Lower lobe of right lung (tissue), 2 donors: ENCODE data around the gene APOBEC3A. TPM values are rescaled to one million over a fixed set of nuclear protein-coding genes. Genes with fewer than 3 reads are reported as not detected.
A peak's percentile ranks its signal among the peaks of the same experiment; 100 is the strongest.

Experiments
- ATAC-seq, 2 donors: fragments of 200-7000 bp; cut with Tn5 transposase; one replicate each; pipeline ENCODE4 v1.9.1; 2020 to 2022; ENCODE audit warnings: mild to moderate bottlenecking in 2 of 2, moderate library complexity in 2 of 2
- DNase-seq: peaks from one replicate; pipeline ENCODE4 v3.0.0-alpha.2; 2020
- H3K27ac ChIP-seq: fragments of 200-600 bp; one replicate; pipeline ENCODE4 v1.8.0; 2022
- H3K27me3 ChIP-seq: fragments of 200-600 bp; one replicate; pipeline ENCODE4 v1.8.0; 2022; ENCODE audit warnings: low read depth
- H3K36me3 ChIP-seq: fragments of 200-600 bp; one replicate; pipeline ENCODE4 v1.8.0; 2022; ENCODE audit warnings: mild to moderate bottlenecking
- H3K4me1 ChIP-seq: fragments of 200-600 bp; one replicate; pipeline ENCODE4 v1.8.0; 2022
- H3K4me3 ChIP-seq: fragments of 200-600 bp; one replicate; pipeline ENCODE4 v1.8.0; 2022; ENCODE audit warnings: mild to moderate bottlenecking
- H3K9me3 ChIP-seq: fragments of 200-600 bp; one replicate; pipeline ENCODE4 v1.8.0; 2022
- CTCF ChIP-seq: fragments of 200-600 bp; IDR thresholded peaks from one replicate; pipeline ENCODE4 v1.8.0; 2022; ENCODE audit warnings: antibody characterized with exemption, mild to moderate bottlenecking
- intact Hi-C: fragments of 100-400 bp; cut with DNase I; formaldehyde crosslinking; loops from one replicate; pipeline ENCODE4 v1.11.0; 2022
- total RNA-seq: library from RNA; stranded (reverse); fragmentation: NEBNext Ultra II Directional; extraction: Animal tissue kit (Norgen Biotek cat#: 25700); gene quantifications from one replicate; pipeline ENCODE4 v1.2.1, GENCODE V29; 2021
- donor health status: DM: no; HTN: yes; CAD: no; lungs with severe emphysema.

APOBEC3A gene
- total RNA-seq, 1 donor from 2014 or later, result 14.2 TPM

DNA sequence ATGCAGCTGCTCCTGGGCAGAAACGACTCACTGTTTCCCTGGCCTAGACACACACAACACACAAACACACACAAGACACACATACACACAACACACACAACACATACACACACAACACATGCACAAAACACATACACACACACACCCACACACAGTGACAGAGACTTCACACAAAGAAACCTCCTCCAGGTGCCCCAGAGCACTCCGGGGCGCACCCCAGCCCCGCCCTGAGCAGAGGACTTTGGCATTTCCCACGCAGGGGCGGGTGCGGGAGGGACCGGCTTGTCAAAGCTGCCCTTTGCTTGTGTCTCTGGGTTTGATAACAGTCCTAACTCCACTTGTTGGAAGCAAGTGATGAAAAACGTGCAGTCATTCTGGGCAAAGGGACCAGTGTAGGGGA is 6.5 kb downstream of the APOBEC3A start:
- Histone ChIP-seq H3K27ac (no peak overlapping the region), H3K9me3 (no peaks in the 10 kb centered on the region), H3K4me3 (no peak overlapping the region), H3K4me1 (no peaks in the 10 kb centered on the region), H3K27me3 (no peaks in the 10 kb centered on the region), H3K36me3 (no peaks in the 10 kb centered on the region)
- TF ChIP-seq CTCF, result no peak
- ATAC-seq (peak; percentile 45 to 68), DNase-seq (no peak)
- intact Hi-C loops, result no loop called here

DNA sequence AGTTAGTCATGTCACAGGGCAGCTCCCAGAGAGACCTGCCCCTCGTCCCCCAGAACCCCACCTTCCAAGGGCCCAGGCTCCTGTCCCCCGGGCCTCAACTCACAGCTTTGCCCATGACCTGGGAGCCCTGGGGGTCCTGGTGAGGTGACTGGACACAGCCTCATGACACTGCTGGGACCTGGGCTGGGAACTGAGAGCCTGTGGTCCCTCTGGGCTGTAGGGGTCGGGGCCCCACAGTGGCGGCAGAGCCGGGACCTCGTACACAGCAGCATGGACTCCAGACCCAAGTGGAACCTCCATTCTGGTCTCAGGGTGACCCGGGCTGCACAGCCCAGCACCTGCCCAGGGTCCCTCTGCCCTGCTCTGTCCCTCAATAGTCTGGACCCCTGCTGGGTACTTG is 6.9 kb downstream of the APOBEC3A start:
- no peaks in the 10 kb centered on the region for H3K27me3 ChIP-seq
- no peak overlapping the region for H3K4me3 ChIP-seq
- no peak overlapping the region for H3K27ac ChIP-seq
- no peak for TF ChIP-seq CTCF
- DNase-seq (no peak), ATAC-seq (no peak)
- H3K36me3 ChIP-seq, result no peaks in the 10 kb centered on the region
- no peaks in the 10 kb centered on the region for H3K9me3 ChIP-seq
- intact Hi-C loops, result no loop called here
- H3K4me1 ChIP-seq, result no peaks in the 10 kb centered on the region

DNA sequence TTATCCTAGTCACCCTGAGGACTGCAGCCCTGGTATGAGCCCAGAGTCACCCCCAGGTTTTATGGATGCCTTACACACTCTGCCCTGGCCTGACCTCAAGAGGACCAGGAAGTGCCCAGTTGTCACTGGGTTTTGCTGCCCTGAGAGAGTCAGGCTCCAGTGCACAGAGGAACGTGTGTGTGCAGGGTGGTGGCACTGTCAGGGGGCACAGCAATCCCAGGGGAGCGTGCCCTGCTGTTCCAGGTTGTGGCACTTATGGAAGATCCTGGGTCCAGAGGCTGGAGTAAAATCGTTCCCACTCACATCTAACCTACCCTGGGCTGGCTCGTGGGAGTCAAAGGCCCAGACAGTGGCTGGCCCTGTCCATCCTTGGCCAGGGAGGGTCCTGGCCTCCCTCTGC is 7.6 kb downstream of the APOBEC3A start:
- Histone ChIP-seq H3K27ac (no peak overlapping the region), H3K4me3 (no peak overlapping the region), H3K4me1 (no peaks in the 10 kb centered on the region), H3K9me3 (no peaks in the 10 kb centered on the region), H3K36me3 (no peaks in the 10 kb centered on the region), H3K27me3 (no peaks in the 10 kb centered on the region)
- DNase-seq (no peak), ATAC-seq (no peak)
- no peak for TF ChIP-seq CTCF
- intact Hi-C loops, result no loop called here

DNA sequence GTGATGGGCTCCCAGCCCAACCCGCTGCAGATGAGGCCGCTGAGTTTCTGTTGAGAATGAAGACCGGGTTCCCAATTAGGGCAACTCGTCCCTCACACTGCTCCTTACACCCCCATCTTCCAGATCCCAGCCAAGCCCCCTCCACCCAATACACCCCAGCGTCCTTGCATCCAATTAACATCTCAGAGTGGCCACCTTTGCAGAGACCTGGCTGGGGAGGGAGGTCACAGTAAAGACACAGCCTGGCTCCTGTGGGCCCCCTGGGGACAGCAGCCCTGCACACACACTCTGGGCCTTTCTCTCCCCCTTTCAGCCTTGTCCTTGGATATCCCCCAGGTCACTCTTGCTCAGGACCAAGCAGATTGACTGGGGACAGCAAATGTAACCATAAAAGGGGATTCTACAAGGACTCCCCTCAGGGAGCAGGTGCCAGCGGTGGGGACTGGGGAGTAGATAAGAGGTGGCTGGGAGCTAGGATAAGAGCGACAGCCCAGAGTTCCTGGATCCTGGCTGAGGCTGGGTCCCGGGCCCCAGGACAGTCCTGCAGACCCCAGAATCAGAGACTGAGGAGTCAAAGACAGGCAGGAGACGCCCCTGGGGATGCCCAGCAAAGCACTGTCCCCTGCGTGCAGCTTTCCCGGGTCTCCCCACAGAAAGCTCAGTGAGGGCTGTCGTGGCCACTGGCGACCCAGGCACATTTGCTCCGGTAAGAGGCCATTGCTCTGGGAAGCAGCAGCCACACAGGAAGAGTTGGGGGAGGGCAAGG is 8.4 kb downstream of the APOBEC3A start:
- Histone ChIP-seq H3K4me1 (no peaks in the 10 kb centered on the region), H3K9me3 (no peaks in the 10 kb centered on the region), H3K27me3 (no peaks in the 10 kb centered on the region), H3K27ac (no peak overlapping the region), H3K36me3 (no peaks in the 10 kb centered on the region), H3K4me3 (no peak overlapping the region)
- intact Hi-C loops, result no loop called here
- no peak for ATAC-seq
- no peak for TF ChIP-seq CTCF
- no peak for DNase-seq

DNA sequence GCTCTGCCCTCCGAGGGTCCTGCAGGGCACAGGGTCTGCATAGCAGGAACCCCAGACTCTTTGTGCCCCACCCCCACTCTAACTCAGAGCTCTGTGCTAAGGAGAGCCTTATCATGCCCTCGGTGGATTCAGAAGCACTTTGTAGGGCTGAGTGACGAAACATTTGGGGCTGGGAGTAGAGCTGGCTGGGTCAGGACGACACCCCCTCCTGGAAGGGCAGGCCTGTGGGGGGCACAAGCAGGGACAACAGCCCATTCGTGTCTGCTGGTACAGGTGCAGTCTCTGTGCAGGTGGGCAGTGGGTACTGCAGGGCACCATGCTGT is 8.9 kb downstream of the APOBEC3A start:
- no peaks in the 10 kb centered on the region for H3K9me3 ChIP-seq

More for the DNA sequence above, 8.9 kb downstream of the APOBEC3A start:
- Histone ChIP-seq H3K27me3 (no peaks in the 10 kb centered on the region), H3K27ac (no peak overlapping the region), H3K36me3 (no peaks in the 10 kb centered on the region), H3K4me1 (no peaks in the 10 kb centered on the region), H3K4me3 (no peak overlapping the region)
- intact Hi-C loops, result no loop called here
- ATAC-seq (no peak), DNase-seq (no peak)
- TF ChIP-seq CTCF, result no peak
